Esophagus mucosa (tissue), 1 donor: Measurements from ENCODE around the gene LYZL1. TPM values are rescaled to one million over a fixed set of nuclear protein-coding genes. Genes with fewer than 3 reads are reported as not detected.
"Not testable (repeated sequence)": the region's sequence is repeated elsewhere in the genome, so short reads cannot be mapped to it uniquely, and the experiment has no call there.

Source experiments
- ATAC-seq: fragments of 200-7000 bp; cut with Tn5 transposase; one replicate; pipeline ENCODE4 v1.9.1; 2020
- total RNA-seq: library from RNA; stranded (reverse); gene quantifications from one replicate; pipeline ENCODE4 v1.2.4, GENCODE V29; 2023
- donor health status: DM: yes; HTN: yes; CAD: no.

Gene LYZL1
- total RNA-seq, 1 donor from 2014 or later: not detected

DNA sequence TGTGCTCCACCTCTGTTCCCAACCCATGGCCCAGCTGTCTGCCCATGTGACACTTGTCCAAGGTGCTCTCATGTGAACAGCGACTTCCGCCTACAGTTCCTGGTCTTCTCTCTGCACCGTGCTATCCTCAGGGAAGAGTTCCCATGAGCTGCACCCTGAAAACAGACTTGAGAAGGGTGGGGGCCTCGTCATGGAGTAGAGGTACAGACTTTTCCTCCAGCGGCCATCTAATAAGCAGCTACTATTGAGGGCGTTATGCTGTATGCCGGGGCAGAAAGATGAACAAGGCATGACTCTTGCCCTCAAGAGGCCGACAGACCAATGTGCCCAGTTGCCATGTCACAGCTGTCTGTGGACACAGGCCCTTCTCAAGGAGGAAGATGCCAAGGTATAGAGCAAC is 25.4 kb upstream of the LYZL1 start:
- ATAC-seq: no peak

DNA sequence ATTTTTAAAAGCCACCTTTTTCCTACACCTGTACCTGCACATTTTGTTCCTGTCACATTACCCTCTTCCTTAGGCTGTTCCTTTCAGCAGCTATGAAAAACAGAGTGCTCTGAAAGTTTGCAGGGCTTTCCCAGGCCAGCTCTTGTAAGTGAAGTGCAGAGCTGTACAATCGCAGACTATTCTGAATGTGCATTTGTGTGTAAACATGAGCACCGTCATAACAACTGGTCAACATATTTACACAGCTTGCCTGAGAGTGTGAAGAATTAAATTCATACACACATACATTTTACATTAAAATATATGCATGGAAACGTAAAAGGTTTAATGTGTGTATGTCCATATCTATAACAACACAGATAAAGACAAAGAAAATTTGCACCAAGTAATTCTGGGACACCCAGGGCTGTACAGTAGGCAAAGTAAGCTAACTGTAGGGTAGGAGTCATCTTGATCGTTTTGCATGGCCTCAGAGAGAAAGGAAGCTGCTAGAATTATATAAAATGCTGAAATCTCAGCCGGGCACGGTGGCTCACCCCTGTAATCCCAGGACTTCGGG is 23.6 kb upstream of the LYZL1 start:
- no peak for ATAC-seq

DNA sequence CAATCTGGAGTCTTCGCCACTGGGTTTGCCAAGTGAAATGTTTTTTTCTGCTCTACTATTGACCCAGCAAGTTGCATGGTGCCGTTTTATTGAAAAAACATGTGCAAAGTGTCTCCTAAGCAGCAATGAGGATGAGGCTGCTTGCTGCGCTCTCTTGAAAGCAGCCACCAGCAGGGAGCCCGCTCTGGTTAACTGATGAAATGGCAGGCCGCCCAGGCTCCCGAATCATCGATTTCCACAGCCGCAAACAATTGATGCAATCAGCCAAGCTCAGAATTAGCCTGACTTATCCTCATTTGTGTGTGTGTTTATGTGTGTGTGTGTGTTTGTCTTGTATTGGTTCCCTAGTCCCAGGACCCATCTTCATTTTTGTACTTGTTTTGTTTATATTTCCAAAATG is 22.2 kb upstream of the LYZL1 start:
- ATAC-seq: no peak

DNA sequence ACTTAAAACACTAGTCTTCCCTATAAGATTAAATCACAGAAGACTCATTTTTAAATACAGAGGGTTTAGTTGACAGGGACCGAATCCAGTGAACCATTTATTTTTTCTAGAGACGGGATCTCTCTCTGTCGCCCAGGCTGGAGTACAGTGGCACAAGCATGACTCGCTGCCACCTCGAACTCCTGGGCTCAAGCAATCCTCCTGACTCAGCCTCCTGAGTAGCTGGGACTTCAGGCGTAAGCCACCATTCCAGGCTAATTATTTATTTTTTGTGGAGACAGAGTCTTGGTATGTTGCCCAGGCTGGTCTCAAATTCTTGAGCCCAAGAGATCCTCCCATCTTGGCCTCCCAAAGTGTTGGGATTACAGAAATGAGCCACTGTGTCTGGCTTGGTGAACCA is 20.9 kb upstream of the LYZL1 start:
- no peak for ATAC-seq

DNA sequence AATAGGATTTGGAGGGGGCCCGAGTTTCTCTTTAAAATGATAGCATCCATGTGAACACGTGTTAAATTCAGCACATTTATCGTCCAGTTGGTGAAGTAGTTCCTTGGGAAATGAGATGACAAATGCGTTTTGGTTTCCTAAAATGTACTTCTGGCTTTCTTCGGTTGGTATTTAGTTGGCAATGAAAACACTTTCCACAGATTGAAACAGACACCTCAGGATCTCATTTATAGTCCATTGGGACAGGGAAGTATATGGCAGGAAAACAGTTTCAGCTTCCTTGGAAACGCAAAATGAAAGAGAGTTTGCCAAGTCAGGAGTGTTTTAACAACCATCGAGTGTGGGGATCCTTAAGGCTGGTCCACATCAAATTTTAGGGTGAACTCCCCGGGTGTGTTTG is 19.4 kb upstream of the LYZL1 start:
- no peak for ATAC-seq

DNA sequence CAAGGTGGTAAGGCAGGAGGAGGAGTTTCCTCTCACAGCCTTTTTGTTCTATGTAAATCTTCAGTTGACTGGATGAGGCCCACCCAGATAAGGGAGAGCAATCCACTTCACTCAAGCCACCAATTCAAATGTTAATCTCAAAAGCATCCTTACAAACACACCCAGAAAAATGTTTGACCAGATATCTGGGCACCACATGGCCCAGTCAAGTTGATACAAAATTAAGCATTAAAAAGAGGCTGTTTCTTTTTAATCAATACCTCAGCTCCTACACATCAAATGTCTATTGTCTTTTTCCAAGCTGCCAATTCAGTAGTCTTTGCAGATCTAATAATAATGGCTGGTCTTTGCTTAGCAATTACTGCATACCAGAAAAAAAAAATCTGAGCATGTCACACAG is 18.0 kb upstream of the LYZL1 start:
- ATAC-seq: no peak

DNA sequence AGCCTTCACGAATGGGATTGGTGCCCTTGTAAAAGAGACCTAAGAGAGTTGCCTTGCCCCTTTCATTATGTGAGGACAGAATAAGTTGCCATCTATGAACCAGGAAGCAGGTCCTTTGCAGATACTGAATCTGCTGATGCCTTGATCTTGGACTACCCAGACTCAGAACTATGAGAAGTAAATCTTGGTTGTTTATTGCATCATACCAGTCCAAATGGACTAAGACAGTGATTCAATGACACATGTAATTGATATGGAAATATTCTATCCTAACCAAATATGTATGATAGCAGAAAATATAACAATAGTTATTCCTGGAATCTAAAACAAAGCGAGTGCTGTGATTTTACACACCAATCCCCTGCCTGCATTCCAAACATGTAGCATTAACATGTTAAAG is 17.0 kb upstream of the LYZL1 start:
- no peak for ATAC-seq

DNA sequence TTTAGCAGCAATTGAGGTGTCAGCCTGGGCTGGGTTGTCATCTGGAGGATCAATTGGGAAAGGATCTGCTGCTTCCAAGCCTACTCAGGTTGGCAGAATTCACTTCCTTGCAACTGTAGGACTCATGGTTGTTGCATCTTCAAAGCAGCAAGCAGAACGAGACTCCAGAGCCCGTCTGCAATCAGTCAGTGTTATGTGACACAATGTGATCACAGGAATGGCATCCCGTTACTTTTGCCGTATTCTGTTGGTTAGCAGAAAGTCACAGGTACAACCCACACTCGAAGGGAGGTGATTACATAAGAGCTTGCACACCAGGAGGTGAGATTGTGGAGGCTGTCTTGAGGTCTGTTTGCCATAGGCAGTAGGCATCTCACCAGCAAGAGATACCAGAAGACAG is 15.4 kb upstream of the LYZL1 start:
- ATAC-seq: no peak

DNA sequence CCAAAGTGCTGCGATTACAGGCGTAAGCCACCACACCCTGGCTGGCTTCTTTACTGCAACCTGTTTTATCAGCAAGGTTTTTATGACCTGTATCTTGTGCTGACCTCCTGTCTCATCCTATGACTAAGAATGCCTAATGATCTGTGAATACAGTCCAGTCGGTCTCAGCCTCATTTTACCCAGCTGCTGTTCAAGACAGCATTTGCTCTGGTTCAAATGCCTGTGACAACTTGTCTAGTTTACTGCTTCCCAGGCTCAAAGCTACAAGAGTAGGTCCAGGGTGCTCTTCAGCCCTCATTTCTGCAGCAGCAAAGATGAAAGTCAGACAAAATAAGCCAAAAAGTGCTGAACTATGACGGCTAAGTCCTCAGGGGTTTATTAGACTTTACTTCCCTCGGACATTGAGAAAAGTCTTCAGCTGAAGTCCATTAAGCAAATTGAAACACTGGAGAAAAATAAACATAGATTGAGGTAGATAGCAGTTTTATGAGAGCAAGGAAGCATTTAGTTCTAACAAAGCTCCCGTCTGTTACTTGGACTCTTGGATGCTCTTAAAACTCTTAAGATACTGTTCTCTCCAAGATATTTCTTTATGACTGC is 12.5 kb upstream of the LYZL1 start:
- ATAC-seq: no peak

DNA sequence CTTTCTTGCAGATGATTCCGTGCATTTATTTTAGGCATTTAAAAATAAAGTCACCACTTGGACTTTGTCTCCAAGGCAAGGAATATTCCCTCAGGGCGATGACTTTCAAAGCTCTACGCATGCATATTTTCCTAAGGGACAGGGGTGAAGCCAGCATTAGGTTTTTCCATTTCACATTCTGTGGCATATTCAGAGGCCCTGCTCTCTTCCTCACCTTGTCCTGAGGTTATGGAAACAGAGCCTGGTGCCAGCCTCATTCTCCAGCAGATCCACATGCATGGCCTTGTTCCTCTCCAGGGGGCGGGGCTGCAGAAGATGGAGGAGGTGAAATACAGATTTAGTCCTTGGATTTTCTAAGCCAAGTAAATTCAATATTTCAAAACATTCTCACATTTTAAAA is 11.6 kb upstream of the LYZL1 start:
- no peak for ATAC-seq

DNA sequence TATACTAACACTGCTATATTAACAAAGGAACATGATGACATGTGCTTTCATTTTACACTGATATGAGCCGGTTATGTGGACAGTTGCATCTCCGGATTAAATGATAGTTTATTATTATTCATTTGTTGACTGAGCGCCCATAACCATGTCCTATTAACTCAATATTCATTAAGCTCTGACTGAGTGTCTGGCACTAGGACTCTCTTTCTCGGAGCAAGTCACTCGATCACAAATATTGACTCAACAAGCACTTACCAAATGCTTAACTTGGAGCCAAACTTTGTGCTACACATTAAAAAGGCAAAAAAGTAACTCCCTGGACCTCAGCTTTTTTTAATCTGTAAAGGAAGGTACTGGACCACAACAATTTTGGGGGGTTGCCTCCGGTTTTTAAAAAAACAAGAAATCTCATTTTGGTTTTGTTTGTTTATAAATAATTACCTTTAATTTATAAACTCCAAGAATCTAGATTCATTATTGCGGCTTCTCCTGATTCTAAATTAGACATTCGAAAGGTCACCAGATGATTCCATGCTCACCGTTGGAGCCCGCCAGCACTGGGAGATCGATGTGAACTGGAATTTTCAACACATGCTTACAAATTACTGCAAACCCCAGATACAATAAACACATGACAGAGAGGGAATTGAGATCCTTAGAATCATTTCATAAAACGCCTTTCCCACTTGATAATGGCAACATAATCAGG is 8.9 kb upstream of the LYZL1 start:
- ATAC-seq: no peak

DNA sequence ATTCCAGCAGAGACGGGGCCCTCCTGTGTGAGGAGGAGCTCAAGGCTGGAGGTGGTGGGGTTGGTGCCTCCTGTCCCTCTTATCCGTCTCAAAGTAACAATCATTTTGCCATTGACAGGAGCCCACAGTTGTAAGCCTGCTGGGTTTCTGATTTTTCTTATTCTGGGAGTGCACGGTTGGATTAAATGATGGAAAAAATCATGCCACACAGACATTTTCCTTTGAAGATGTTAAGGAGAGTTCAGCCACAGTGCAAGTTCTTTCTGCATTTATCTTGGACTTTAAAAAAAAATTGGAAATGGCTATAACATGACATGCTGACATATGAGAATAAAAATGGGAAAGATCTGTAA is 8.4 kb upstream of the LYZL1 start:
- ATAC-seq: no peak

DNA sequence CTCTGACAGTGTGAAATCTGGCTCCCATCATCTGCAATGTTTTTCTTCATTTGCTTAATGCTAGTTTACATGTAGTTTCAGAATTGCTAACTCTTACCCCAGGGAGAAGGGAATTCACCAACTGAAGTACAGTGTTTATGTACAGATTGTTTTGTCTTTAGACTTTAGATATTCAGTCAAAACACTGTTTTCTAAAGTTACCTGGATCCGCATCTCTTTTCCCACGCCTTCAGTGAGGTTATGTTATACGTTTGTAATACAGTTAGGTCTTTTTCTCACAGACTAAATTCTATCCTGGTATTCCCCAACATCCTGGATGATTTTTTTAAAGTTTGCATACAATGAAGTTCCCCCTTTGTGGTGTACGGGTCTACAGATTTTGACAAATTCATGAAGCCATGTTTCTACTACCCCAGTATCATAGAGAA is 3.2 kb upstream of the LYZL1 start:
- ATAC-seq: no peak

DNA sequence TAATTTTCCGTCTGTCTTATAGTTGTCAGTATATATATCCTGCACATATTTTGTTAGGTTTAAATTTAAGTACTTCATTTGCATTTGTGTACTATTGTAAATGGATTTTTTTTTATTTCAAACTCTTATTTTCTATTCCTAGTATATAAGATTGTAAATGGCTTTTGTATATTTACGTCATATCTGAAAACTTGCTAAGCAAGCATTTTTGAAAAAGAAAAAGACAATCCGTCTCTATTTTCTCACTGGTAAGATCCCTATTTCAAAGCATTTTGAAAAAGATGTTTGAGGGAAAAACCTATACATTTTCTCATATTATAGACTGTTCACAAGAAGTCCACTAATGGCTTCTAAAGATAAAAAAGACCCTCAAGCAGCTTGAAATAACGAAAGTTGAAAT is 1.2 kb upstream of the LYZL1 start:
- no peak for ATAC-seq

DNA sequence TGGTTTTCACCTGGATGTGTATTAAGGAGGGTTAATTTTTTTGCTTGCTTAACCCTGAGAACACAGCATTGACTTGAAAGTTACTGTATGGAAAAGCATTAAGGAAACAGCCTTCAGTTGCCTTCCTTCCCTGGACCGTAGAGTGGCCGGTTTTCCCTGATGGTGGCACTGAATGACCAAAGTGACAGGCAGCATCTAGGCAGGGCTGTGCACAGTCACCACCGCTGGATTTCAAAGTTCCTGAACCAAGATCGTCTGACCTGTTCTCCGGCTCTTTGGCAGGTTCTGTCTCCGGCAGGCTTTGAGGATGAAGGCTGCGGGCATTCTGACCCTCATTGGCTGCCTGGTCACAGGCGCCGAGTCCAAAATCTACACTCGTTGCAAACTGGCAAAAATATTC is 2.7 kb downstream of the LYZL1 start:
- not testable (repeated sequence) for ATAC-seq

DNA sequence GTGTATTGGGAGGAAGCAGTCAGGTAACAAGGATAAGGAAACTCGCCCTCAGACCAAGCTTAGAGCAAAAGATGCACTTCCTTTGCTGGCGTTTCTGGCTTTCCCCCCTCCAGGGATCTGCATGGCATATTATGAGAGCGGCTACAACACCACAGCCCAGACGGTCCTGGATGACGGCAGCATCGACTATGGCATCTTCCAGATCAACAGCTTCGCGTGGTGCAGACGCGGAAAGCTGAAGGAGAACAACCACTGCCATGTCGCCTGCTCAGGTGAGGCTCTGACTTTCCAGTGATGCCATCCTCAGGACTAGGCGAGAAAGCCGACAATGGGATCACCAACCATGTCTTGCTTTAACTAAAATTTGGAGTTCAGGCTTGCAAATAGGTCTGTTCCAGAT is 3.5 kb downstream of the LYZL1 start:
- not testable (repeated sequence) for ATAC-seq

DNA sequence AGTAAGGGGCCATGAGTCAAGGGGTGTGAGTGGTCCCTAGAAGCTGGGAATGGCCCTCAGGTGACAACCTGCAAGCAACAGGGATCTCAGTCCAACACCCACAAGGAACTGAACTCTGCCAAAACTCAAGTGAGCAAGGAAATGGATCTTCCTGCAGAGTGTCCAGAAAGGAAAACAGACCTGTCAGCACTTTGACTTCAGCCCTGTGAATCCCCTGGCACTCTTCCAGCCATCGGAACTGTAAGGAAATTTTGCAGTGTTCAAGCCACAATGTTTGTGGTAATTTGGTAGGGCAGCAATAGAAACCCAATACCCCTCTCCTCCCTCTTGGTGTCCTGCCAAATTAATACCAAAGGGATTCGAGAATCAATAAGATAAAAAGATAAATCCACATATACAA is 6.9 kb downstream of the LYZL1 start:
- ATAC-seq: no peak

DNA sequence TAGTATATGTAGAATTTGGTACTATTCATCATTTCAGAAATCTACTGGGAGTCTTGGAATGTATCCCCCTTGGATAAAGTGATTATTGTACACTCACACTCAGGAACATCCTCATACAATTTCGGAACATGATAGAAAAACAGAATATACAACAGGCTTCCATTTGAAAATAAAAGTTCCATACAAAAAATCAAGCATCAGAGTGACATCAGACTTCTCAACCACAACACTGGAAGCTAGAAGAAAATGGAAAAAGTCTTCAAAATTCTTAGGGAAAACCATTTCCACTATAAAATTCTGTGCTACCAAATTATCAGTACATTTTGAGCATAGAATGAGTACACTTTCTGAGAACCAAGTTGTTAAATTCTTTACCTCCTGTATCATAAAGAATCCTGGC is 8.8 kb downstream of the LYZL1 start:
- no peak for ATAC-seq

DNA sequence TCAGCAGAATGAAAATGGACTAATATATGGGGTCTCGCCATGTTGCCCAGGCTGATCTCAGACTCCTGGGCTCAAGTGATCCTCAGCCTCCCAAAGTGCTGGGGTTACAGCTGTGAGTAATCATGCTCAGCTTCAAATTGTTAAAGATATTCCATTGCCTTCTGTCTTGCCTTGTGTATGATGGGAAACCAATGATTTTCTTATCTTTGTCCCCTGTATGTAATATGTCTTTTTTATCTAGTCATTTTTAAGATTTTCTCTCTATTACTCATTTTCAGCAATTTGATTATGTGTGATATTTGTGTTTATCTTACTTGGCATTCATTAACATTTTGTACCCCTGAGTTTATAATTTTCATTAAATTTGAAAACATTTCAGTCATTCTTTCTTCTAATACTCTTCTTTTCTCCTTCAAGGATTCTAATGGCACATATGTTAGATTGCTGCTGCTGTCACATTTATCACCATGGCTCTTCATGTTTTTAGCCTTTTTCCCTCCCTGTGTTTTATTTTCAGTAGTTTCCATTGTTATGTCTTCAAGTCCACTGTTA is 12.6 kb downstream of the LYZL1 start:
- ATAC-seq: no peak

DNA sequence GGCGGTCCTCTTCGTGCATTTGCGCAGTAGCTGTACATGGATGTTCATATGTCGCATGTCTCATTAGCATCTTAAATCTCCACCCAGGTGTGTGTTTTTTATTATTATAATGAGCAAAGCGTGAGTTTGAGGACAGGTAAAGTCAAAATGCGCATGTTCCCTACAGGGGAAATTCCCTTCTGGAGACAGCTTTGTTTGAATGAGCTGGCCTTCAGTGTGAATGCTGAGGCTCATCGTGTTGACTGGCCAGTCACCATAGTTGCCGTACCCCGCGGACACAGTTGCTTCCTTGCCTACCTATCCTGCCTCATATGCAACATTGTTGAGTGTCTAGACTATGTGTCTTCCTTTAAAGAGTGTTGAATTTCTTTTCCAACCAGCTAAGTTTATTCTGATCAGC is 13.6 kb downstream of the LYZL1 start:
- no peak for ATAC-seq

DNA sequence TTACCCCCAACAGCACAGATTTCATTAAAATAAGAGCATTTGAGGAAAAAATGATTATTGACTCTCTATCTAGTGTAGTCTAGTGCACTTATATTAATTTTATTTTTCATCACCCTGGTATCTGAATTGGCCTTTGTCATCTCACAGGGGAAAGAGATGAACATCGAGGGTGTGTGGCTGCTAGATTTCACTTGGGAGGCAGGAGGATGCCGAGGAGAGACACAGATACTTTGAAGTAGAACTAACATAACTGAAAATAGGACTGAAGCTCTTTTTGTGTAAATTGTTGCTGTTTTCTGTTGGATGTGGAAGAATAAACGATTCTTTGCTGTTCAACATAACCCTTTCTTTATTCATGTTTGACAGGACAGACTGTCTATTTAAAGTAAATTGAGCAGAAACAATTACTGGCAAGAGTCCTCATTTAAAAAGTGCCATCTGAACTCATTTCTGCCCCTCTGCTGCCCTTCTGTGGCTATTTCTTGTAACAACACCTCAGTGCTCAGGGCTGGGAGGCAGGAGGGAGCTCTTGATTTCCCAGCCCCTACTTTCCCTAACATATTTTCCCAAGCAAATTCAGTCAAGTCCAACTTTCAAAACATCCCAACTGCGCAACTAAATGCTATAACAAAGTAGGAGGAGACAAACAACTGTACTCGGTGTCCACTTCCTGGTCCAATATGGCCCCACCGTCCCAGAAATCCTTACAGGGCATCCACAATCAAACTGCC is 15.6 kb downstream of the LYZL1 start:
- peak; percentile 70 for ATAC-seq

DNA sequence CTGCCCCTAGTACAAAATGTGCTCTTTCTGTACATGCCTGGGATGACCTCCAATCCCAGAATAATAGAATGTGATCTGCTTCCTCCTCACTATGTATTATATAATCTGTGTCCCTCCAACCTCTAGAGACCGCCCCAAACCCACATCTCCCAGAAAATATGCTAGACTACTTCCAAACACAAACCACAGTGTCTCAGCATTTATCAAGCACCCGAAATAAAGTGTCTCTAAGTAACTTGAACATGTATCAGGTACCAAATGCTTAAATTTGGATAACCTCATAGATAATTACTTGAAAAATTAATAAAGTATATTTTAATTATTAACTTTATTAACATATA is 16.1 kb downstream of the LYZL1 start:
- no peak for ATAC-seq

DNA sequence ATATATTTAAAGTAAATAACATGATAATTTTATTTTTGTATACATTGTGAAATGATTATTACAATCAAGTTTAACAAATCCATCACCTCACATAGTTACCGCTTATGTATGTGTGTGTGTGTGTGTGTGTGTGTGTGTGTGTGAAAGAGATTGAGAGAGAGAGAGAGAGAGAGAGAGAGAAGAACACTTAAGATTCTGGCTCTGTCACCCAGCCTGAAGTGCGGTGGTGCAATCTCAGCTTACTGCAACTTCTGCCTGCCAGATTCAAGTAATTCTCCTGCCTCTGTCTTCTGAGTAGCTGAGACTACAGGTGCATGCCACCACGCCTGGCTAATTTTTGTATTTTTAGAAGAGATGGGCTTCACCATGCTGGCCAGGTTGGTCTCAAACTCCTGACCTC is 17.8 kb downstream of the LYZL1 start:
- no peak for ATAC-seq

DNA sequence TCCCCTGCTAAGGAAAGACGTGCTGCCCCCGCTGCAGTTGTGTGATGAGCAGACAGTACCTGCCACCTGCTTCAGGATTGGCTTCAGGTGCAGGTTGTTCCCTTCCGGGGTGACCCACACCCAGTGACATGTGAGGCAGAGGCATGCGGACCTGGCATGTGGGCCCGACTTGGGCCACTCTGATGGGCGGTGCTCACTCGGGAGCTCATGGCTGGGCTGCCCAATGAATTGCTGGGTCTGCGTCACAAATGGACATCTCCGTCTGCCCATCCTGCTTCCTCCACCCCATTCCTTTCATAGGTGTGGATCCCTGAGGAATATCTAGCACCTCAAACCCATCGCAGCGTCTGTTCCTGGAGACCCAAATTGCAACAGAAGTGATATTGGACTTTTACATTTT is 19.3 kb downstream of the LYZL1 start:
- ATAC-seq: not testable (repeated sequence)
